ENCODE measurements around the gene FSTL4. TPM values are rescaled to one million over a fixed set of nuclear protein-coding genes. Genes with fewer than 3 reads are reported as not detected.

Gene FSTL4
- total RNA-seq, 2 donors from 2014 or later: 4.4 to 5.5 TPM

GRCh38 chr5:133361922-133362321, 250.4 kb downstream of the FSTL4 start:
- H3K9ac ChIP-seq (ENCODE audit: extremely low read depth, low read length, poor library complexity, severe bottlenecking): no peak overlapping the region
- H3K27ac ChIP-seq (ENCODE audit: low read depth, low read length): no peak overlapping the region
- no peaks in the 10 kb centered on the region for H3K9me3 ChIP-seq (ENCODE audit: control insufficient read depth, low read length)
- Mint-ChIP-seq H3K36me3 (ENCODE audit: low read depth) (no peaks in the 10 kb centered on the region), H3K4me1 (peaks cover 20% of the 10 kb centered on the region), H3K27ac (no peak overlapping the region), H3K4me3 (no peak overlapping the region), H3K9me3 (no peaks in the 10 kb centered on the region), H3K27me3 (ENCODE audit: insufficient read depth) (no peaks in the 10 kb centered on the region)
- TF ChIP-seq CTCF (conservative IDR thresholded peaks at IDR 0.05): no peak
- WGBS, 2 experiments (ENCODE audit: insufficient coverage in 1 of 2, insufficient read length in 1 of 2): 91% methylated on average over 1 of the region's 1 CpG; no CpG with 5 or more reads in 1 of the 2 experiments
- no peak overlapping the region for H3K4me3 ChIP-seq (ENCODE audit: low read length)
- no peaks in the 10 kb centered on the region for H3K27me3 ChIP-seq (ENCODE audit: control insufficient read depth, insufficient read depth, low read length, poor library complexity, severe bottlenecking)
- peaks cover 11% of the 10 kb centered on the region for H3K4me1 ChIP-seq (ENCODE audit: control insufficient read depth, insufficient read depth, low read length)
- no peak for DNase-seq
- H3K36me3 ChIP-seq (ENCODE audit: control insufficient read depth, insufficient read depth, low read length): no peaks in the 10 kb centered on the region

- Mint-ChIP-seq H3K27ac (no peak overlapping the region), H3K9me3 (no peaks in the 10 kb centered on the region), H3K27me3 (ENCODE audit: insufficient read depth) (no peaks in the 10 kb centered on the region), H3K4me3 (no peak overlapping the region), H3K36me3 (ENCODE audit: low read depth) (no peaks in the 10 kb centered on the region), H3K4me1 (peaks cover 20% of the 10 kb centered on the region)
- TF ChIP-seq CTCF (conservative IDR thresholded peaks at IDR 0.05): no peak
- H3K36me3 ChIP-seq (ENCODE audit: control insufficient read depth, insufficient read depth, low read length): no peaks in the 10 kb centered on the region
- WGBS, 2 experiments (ENCODE audit: insufficient coverage in 1 of 2, insufficient read length in 1 of 2): 80 to 85% methylated on average over 14 to 18 of the region's 18 CpGs
- H3K27ac ChIP-seq (ENCODE audit: low read depth, low read length): no peak overlapping the region
- DNase-seq: peak; percentile 52
- H3K4me3 ChIP-seq (ENCODE audit: low read length): no peak overlapping the region
- H3K4me1 ChIP-seq (ENCODE audit: control insufficient read depth, insufficient read depth, low read length): peaks cover 11% of the 10 kb centered on the region
- H3K9ac ChIP-seq (ENCODE audit: extremely low read depth, low read length, poor library complexity, severe bottlenecking): no peak overlapping the region
- H3K9me3 ChIP-seq (ENCODE audit: control insufficient read depth, low read length): no peaks in the 10 kb centered on the region
- H3K27me3 ChIP-seq (ENCODE audit: control insufficient read depth, insufficient read depth, low read length, poor library complexity, severe bottlenecking): no peaks in the 10 kb centered on the region
Observed at GRCh38 chr5:133360693-133361472, 251.5 kb downstream of the FSTL4 start.

GRCh38 chr5:133359861-133360260, 252.5 kb downstream of the FSTL4 start:
- 89 to 90% methylated on average over 8 of the region's 8 CpGs for WGBS, 2 experiments (ENCODE audit: insufficient coverage in 1 of 2, insufficient read length in 1 of 2)

More at GRCh38 chr5:133359861-133360260, 252.5 kb downstream of the FSTL4 start:
- Mint-ChIP-seq H3K9me3 (no peaks in the 10 kb centered on the region), H3K27ac (no peak overlapping the region), H3K4me3 (no peak overlapping the region), H3K36me3 (ENCODE audit: low read depth) (no peaks in the 10 kb centered on the region), H3K27me3 (ENCODE audit: insufficient read depth) (no peaks in the 10 kb centered on the region), H3K4me1 (peaks cover 15% of the 10 kb centered on the region)
- Histone ChIP-seq H3K9me3 (ENCODE audit: control insufficient read depth, low read length) (no peaks in the 10 kb centered on the region), H3K4me1 (ENCODE audit: control insufficient read depth, insufficient read depth, low read length) (peaks cover 11% of the 10 kb centered on the region), H3K36me3 (ENCODE audit: control insufficient read depth, insufficient read depth, low read length) (no peaks in the 10 kb centered on the region), H3K27ac (ENCODE audit: low read depth, low read length) (no peak overlapping the region), H3K27me3 (ENCODE audit: control insufficient read depth, insufficient read depth, low read length, poor library complexity, severe bottlenecking) (no peaks in the 10 kb centered on the region), H3K9ac (ENCODE audit: extremely low read depth, low read length, poor library complexity, severe bottlenecking) (no peak overlapping the region), H3K4me3 (ENCODE audit: low read length) (no peak overlapping the region)
- no peak for TF ChIP-seq CTCF (conservative IDR thresholded peaks at IDR 0.05)
- DNase-seq: peak; percentile 32
